Measurements from ENCODE around the gene PLSCR3. TPM values are rescaled to one million over a fixed set of nuclear protein-coding genes. Genes with fewer than 3 reads are reported as not detected.

PLSCR3 gene
- total RNA-seq, 1 experiment from 2014 or later = 31.5 TPM

DNA sequence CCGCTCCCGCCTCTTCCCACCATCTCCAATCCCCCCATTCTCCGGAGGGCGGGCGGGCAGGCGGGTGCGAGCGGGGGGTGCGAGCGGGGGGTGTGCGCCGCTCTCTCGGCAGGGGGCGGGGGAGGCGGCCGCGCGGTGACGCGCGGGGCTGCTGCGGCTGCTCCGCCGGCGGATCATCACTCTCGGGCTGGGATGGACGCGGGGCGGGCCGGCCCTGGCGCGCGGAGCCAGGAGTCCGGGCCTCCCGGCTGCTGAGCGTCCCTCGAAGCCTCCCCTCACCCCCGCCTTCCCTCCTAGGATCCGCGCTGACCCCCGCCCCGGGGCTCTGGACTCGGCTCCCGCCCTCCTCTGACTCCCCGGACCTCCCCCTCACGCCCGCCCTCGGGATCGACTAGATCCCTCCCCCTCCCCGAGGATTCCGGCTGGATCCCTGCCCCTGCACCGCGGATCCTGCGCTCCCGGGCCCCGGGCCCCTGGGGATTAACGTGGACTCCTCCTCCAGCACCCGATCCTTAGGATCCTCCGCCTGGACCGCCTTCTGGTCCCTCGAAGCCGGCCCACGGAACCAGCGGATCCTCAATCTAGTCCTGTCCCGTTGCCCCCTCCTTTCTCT lies 10.5 kb upstream of the PLSCR3 start:
- Histone ChIP-seq H4K20me1 (ENCODE audit: control insufficient read depth, insufficient read depth, insufficient read length) (no peaks in the 10 kb centered on the region), H4K8ac (replicated peaks; ENCODE audit: insufficient read length, low read depth, low read length) (no peak overlapping the region), H3K18ac (ENCODE audit: insufficient read length, low read depth, low read length) (no peak overlapping the region), H2BK15ac (ENCODE audit: low read depth, low read length) (no peak overlapping the region), H2AK5ac (ENCODE audit: insufficient read length, low read length) (no peak overlapping the region), H3K4me1 (ENCODE audit: insufficient read depth, low read length) (no peaks in the 10 kb centered on the region; the same call in 1 of the 2 replicates), H3K27me3 (ENCODE audit: insufficient read depth, low read length) (no peaks in the 10 kb centered on the region), H4K91ac (ENCODE audit: insufficient read length, low read depth, low read length) (no peak overlapping the region), H3K23me2 (ENCODE audit: insufficient read length, low read depth, low read length, poor library complexity, severe bottlenecking) (peaks cover 5% of the 10 kb centered on the region), H3T11ph (ENCODE audit: low read length) (no peak overlapping the region), H2BK12ac (ENCODE audit: insufficient read length, low read depth, low read length) (no peak overlapping the region), H2BK120ac (ENCODE audit: low read depth, low read length, poor library complexity, severe bottlenecking) (no peak overlapping the region), H3K27ac (ENCODE audit: insufficient read length, low read depth, low read length) (no peak overlapping the region), H3K23ac (ENCODE audit: insufficient read length, low read depth, low read length) (no peak overlapping the region), H3K4ac (ENCODE audit: low read depth, low read length) (no peak overlapping the region), H3K9me3 (ENCODE audit: control insufficient read depth, low read depth, low read length) (no peaks in the 10 kb centered on the region), H3K14ac (ENCODE audit: insufficient read depth, low read length) (0 out of 2 replicates have a peak overlapping the region, but pooled peaks have one; percentile 34), H3K79me2 (ENCODE audit: insufficient read depth, low read length) (no peaks in the 10 kb centered on the region), H3K9ac (ENCODE audit: extremely low read depth, insufficient read length, low read length) (peak overlapping the region; percentile 30), H4K5ac (ENCODE audit: insufficient read length, low read depth, low read length) (no peak overlapping the region), H2BK5ac (ENCODE audit: insufficient read length, low read length) (no peak overlapping the region), H3K79me1 (ENCODE audit: insufficient read depth, low read depth, low read length, poor library complexity, severe bottlenecking) (no peaks in the 10 kb centered on the region), H3K56ac (ENCODE audit: insufficient read length, low read depth, low read length) (no peak overlapping the region), H2BK20ac (ENCODE audit: low read depth, low read length, poor library complexity, severe bottlenecking) (no peak overlapping the region), H2AFZ (ENCODE audit: low read length) (no peak overlapping the region), H3K4me2 (ENCODE audit: insufficient read depth, insufficient read length, low read length) (peak overlapping the region; percentile 78)
- H3K36me3 Mint-ChIP-seq (ENCODE audit: insufficient read depth in 1 of 3, low read depth in 3 of 3) = peaks cover 13 to 22% (median 15%) of the 10 kb centered on the region in 3 experiments
- DNase-seq = peak; percentile 69
- no peak for TF ChIP-seq CTCF (conservative IDR thresholded peaks at IDR 0.05)
- no peaks in the 10 kb centered on the region for H3K27me3 Mint-ChIP-seq (ENCODE audit: low read depth)
- WGBS (ENCODE audit: extremely low coverage, insufficient read length, low lambda C conversion rate) = no CpG with 5 or more reads among the region's 65 CpGs
- peak overlapping the region; percentile 61 to 96 (median 95); a peak in 3 of 7 replicates for H3K27ac Mint-ChIP-seq
- H3K9me3 Mint-ChIP-seq = no peaks in the 10 kb centered on the region
- H3K4me1 Mint-ChIP-seq = peaks cover 26 to 34% of the 10 kb centered on the region in 2 experiments
- H3K4me3 Mint-ChIP-seq = peak overlapping the region; percentile 84 to 94

Measured in H9 (cell line).